ENCODE results near the gene TEX54. TPM values are rescaled to one million over a fixed set of nuclear protein-coding genes. Genes with fewer than 3 reads are reported as not detected.

Gene TEX54
- total and polyA plus RNA-seq, 2 of the 13 experiments (the other 11 are each of a cell fraction or from before 2014, with no cell fraction given): not detected

DNA sequence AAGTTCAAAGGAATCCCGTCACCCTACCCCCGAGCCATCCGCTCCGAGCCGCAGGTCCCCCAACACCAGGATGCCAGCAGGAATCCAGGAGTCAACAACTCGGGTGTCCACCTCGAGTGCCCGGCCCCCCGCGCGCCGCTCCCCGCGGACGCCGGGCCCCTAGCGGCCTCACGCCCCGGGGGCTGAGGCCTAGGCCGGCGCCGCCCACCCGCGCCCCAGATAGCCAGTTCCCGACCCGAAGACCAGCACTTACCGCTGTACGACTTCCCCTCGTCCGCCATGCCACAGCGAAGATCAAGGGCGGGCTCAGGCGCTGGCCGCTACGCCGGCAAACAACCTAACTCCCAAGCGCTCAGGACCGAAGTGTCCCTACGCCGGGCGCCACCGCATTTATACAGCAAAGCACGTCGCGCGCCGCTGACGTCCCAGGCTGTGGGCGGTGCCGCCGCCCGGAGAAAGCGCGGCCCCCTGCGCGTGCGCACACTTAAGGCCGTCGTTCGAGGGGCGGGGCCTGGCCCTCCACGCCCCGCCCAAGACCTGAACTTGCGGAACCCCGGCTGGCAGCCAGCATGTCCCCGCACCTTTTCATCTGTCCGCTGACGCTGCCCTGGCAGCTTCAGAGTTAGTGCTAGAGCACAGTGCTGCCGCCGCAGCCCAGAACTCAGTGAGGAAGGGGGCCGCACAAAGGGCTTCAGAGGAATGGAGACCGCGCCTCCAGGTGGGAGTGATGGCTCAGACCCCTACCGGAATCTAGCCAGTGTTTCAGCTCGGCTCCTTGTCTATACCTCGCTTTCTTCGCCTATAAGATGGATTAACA lies 27.4 kb downstream of the TEX54 start, which contains the start of gene NXF1 (continued):
- TF ChIP-seq, protein P1, sequence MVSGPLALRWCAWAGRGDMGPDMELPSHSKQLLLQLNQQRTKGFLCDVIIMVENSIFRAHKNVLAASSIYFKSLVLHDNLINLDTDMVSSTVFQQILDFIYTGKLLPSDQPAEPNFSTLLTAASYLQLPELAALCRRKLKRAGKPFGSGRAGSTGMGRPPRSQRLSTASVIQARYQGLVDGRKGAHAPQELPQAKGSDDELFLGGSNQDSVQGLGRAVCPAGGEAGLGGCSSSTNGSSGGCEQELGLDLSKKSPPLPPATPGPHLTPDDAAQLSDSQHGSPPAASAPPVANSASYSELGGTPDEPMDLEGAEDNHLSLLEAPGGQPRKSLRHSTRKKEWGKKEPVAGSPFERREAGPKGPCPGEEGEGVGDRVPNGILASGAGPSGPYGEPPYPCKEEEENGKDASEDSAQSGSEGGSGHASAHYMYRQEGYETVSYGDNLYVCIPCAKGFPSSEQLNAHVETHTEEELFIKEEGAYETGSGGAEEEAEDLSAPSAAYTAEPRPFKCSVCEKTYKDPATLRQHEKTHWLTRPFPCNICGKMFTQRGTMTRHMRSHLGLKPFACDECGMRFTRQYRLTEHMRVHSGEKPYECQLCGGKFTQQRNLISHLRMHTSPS (CRISPR knock-in tag; IDR thresholded peaks at IDR 0.05; ENCODE audit: low read depth): peak; percentile 59; the same call in 1 of the 2 replicates
- TF ChIP-seq, protein P2, sequence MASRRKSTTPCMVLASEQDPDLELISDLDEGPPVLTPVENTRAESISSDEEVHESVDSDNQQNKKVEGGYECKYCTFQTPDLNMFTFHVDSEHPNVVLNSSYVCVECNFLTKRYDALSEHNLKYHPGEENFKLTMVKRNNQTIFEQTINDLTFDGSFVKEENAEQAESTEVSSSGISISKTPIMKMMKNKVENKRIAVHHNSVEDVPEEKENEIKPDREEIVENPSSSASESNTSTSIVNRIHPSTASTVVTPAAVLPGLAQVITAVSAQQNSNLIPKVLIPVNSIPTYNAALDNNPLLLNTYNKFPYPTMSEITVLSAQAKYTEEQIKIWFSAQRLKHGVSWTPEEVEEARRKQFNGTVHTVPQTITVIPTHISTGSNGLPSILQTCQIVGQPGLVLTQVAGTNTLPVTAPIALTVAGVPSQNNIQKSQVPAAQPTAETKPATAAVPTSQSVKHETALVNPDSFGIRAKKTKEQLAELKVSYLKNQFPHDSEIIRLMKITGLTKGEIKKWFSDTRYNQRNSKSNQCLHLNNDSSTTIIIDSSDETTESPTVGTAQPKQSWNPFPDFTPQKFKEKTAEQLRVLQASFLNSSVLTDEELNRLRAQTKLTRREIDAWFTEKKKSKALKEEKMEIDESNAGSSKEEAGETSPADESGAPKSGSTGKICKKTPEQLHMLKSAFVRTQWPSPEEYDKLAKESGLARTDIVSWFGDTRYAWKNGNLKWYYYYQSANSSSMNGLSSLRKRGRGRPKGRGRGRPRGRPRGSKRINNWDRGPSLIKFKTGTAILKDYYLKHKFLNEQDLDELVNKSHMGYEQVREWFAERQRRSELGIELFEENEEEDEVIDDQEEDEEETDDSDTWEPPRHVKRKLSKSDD (CRISPR knock-in tag; IDR thresholded peaks at IDR 0.05; ENCODE audit: low read depth): no peak
- TF ChIP-seq, protein P3, sequence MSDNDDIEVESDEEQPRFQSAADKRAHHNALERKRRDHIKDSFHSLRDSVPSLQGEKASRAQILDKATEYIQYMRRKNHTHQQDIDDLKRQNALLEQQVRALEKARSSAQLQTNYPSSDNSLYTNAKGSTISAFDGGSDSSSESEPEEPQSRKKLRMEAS (IDR thresholded peaks at IDR 0.05): peak; percentile 73
- TF ChIP-seq, protein P4, sequence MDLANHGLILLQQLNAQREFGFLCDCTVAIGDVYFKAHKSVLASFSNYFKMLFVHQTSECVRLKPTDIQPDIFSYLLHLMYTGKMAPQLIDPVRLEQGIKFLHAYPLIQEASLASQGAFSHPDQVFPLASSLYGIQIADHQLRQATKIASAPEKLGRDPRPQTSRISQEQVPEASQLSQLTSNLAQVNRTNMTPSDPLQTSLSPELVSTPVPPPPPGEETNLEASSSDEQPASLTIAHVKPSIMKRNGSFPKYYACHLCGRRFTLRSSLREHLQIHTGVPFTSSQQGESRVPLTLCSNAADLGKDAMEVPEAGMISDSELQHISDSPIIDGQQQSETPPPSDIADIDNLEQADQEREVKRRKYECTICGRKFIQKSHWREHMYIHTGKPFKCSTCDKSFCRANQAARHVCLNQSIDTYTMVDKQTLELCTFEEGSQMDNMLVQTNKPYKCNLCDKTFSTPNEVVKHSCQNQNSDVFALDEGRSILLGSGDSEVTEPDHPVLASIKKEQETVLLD (CRISPR knock-in tag; IDR thresholded peaks at IDR 0.05; ENCODE audit: low read depth): no peak
- 0 out of 2 replicates have a peak, but pooled peaks have one; percentile 82 for TF ChIP-seq ZNF484 (CRISPR knock-in tag; IDR thresholded peaks at IDR 0.05; ENCODE audit: borderline replicate concordance, low read depth)
- TF ChIP-seq, protein P5, sequence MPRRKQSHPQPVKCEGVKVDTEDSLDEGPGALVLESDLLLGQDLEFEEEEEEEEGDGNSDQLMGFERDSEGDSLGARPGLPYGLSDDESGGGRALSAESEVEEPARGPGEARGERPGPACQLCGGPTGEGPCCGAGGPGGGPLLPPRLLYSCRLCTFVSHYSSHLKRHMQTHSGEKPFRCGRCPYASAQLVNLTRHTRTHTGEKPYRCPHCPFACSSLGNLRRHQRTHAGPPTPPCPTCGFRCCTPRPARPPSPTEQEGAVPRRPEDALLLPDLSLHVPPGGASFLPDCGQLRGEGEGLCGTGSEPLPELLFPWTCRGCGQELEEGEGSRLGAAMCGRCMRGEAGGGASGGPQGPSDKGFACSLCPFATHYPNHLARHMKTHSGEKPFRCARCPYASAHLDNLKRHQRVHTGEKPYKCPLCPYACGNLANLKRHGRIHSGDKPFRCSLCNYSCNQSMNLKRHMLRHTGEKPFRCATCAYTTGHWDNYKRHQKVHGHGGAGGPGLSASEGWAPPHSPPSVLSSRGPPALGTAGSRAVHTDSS (CRISPR knock-in tag; conservative IDR thresholded peaks at IDR 0.05): no peak
- TF ChIP-seq PLRG1 (conservative IDR thresholded peaks at IDR 0.05): no peak
- no peak for TF ChIP-seq ZNF598 (CRISPR knock-in tag; IDR thresholded peaks at IDR 0.05; ENCODE audit: borderline replicate concordance)
- TF ChIP-seq MLLT10 (CRISPR knock-in tag; IDR thresholded peaks at IDR 0.05): no peak
- TF ChIP-seq, protein P6, sequence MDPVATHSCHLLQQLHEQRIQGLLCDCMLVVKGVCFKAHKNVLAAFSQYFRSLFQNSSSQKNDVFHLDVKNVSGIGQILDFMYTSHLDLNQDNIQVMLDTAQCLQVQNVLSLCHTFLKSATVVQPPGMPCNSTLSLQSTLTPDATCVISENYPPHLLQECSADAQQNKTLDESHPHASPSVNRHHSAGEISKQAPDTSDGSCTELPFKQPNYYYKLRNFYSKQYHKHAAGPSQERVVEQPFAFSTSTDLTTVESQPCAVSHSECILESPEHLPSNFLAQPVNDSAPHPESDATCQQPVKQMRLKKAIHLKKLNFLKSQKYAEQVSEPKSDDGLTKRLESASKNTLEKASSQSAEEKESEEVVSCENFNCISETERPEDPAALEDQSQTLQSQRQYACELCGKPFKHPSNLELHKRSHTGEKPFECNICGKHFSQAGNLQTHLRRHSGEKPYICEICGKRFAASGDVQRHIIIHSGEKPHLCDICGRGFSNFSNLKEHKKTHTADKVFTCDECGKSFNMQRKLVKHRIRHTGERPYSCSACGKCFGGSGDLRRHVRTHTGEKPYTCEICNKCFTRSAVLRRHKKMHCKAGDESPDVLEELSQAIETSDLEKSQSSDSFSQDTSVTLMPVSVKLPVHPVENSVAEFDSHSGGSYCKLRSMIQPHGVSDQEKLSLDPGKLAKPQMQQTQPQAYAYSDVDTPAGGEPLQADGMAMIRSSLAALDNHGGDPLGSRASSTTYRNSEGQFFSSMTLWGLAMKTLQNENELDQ (CRISPR knock-in tag; IDR thresholded peaks at IDR 0.05; ENCODE audit: borderline replicate concordance): no peak
- TF ChIP-seq HDAC6 (IDR thresholded peaks at IDR 0.05; ENCODE audit: low read depth, low read length): no peak
- TF ChIP-seq BCL6 (CRISPR knock-in tag; IDR thresholded peaks at IDR 0.05): peak; percentile 67; the same call in 1 of the 2 replicates
- TF ChIP-seq RFX1 (IDR thresholded peaks at IDR 0.05): no peak
- peak; percentile 90; the same call in 1 of the 3 replicates for TF ChIP-seq MXI1 (IDR thresholded peaks at IDR 0.05; ENCODE audit: borderline replicate concordance, low read depth, low read length)
